Small intestine (tissue), 7 donors: ENCODE measurements around the gene CLEC4A. TPM values are rescaled to one million over a fixed set of nuclear protein-coding genes. Genes with fewer than 3 reads are reported as not detected.
A peak's percentile ranks its signal among the peaks of the same experiment; 100 is the strongest.
"Not testable (repeated sequence)": the region's sequence is repeated elsewhere in the genome, so short reads cannot be mapped to it uniquely, and the experiment has no call there.

ENCODE experiments used
- DNase-seq, 2 donors: peaks; one replicate each; pipeline versions ENCODE4 v3.0.0 to v3.0.0-alpha.2; 2013
- FAIRE-seq: peaks from 2 replicates; lab custom pipeline; 2012; peaks lifted over from hg19 to GRCh38; lab: Jason Lieb, UNC
- H3K27ac ChIP-seq, 3 donors: one replicate each; pipeline ENCODE4 v1.5.1; 2013; ENCODE audit warnings: low read length in 2 of 3, mild to moderate bottlenecking in 2 of 3, control low read depth in 1 of 3, inconsistent platforms in 1 of 3, low read depth in 1 of 3, moderate library complexity in 1 of 3
- H3K27me3 ChIP-seq, 3 donors: one replicate each; pipeline ENCODE4 v1.6.1; 2013; ENCODE audit warnings: low read length in 3 of 3, inconsistent platforms in 1 of 3; ENCODE audit not compliant: control insufficient read depth in 3 of 3, insufficient read depth in 3 of 3
- H3K36me3 ChIP-seq, 3 donors: one replicate each; pipeline ENCODE4 v1.6.1; 2013; ENCODE audit warnings: low read length in 3 of 3, inconsistent platforms in 1 of 3, low read depth in 1 of 3, mild to moderate bottlenecking in 1 of 3, moderate library complexity in 1 of 3; ENCODE audit not compliant: control insufficient read depth in 3 of 3, insufficient read depth in 2 of 3
- H3K4me1 ChIP-seq, 3 donors: one replicate each; pipeline ENCODE4 v1.6.1; 2013; ENCODE audit warnings: low read length in 2 of 3, inconsistent platforms in 1 of 3, low read depth in 1 of 3, mild to moderate bottlenecking in 1 of 3, moderate library complexity in 1 of 3; ENCODE audit not compliant: control insufficient read depth in 3 of 3, insufficient read depth in 2 of 3
- H3K4me3 ChIP-seq, 3 donors: one replicate each; pipeline ENCODE4 v1.5.1; 2013; ENCODE audit warnings: low read length in 3 of 3, control low read depth in 1 of 3, inconsistent platforms in 1 of 3, low read depth in 1 of 3, mild to moderate bottlenecking in 1 of 3, moderate library complexity in 1 of 3
- H3K9me3 ChIP-seq, 2 donors: one replicate each; pipeline ENCODE4 v1.6.1; 2013; ENCODE audit warnings: low read depth in 1 of 2, low read length in 1 of 2; ENCODE audit not compliant: control insufficient read depth in 2 of 2, insufficient read depth in 1 of 2
- WGBS, 3 donors: extraction: QIAGEN DNeasy Blood & Tissue Kit; methylation state at CpG; one replicate each; pipeline ENCODE4 v1.1.7; 2013; 5-methylcytosine and 5-hydroxymethylcytosine counted together
- polyA plus RNA-seq, 4 donors: library from polyadenylated mRNA; stranded (reverse) in 3 of 4; unstranded in 1 of 4; fragments of 200-250 nt in 3 of 4; fragments of 120-200 nt in 1 of 4; gene quantifications; one replicate each; pipeline versions ENCODE4 v1.2.1 to v1.2.3, GENCODE V29; 2013
- donor health status: healthy with polysubstance abuse.
- donor health status: control.
- donor health status: control.
- donor health status: Bipolar disorder and iron deficiency.
- donor health status: healthy.

The CLEC4A gene
- polyA plus RNA-seq, 4 donors = 0.79 to 7.6 (median 5.2) TPM

- FAIRE-seq = no peak
- H3K4me1 ChIP-seq = no peaks in the 10 kb centered on the region
- H3K4me3 ChIP-seq = no peak overlapping the region
- H3K27me3 ChIP-seq = no peaks in the 10 kb centered on the region
- no peak overlapping the region for H3K27ac ChIP-seq
- peaks cover 9 to 13% (median 9%) of the 10 kb centered on the region in 3 donors for H3K36me3 ChIP-seq
- no peak for DNase-seq
- 96 to 98% (median 96%) methylated on average over 3 of the region's 3 CpGs for WGBS, 3 donors
- no peaks in the 10 kb centered on the region for H3K9me3 ChIP-seq
These were observed 24.2 kb upstream of the CLEC4A start for GRCh38 chr12:8099235-8099634.

GRCh38 chr12:8108808-8109398 lies 14.5 kb upstream of the CLEC4A start:
- Histone ChIP-seq H3K27me3 (no peaks in the 10 kb centered on the region), H3K9me3 (no peaks in the 10 kb centered on the region), H3K27ac (no peak overlapping the region), H3K36me3 (no peaks in the 10 kb centered on the region), H3K4me1 (no peaks in the 10 kb centered on the region), H3K4me3 (no peak overlapping the region)
- FAIRE-seq (peak; percentile 49), DNase-seq (peak; percentile 61 to 79)
- 0 to 1% (median 1%) methylated on average over 3 of the region's 3 CpGs for WGBS, 3 donors

GRCh38 chr12:8113117-8113516 lies 10.3 kb upstream of the CLEC4A start:
- not testable (repeated sequence) for H3K4me1 ChIP-seq, H3K27ac ChIP-seq, H3K4me3 ChIP-seq, H3K36me3 ChIP-seq, H3K9me3 ChIP-seq, FAIRE-seq, DNase-seq, H3K27me3 ChIP-seq
- WGBS, 3 donors = 93 to 96% (median 95%) methylated on average over 4 of the region's 4 CpGs

GRCh38 chr12:8120072-8120713 lies 3.2 kb upstream of the CLEC4A start:
- Histone ChIP-seq H3K4me1 (no peaks in the 10 kb centered on the region), H3K4me3 (no peak overlapping the region), H3K27ac (no peak overlapping the region), H3K36me3 (no peaks in the 10 kb centered on the region), H3K27me3 (no peaks in the 10 kb centered on the region), H3K9me3 (no peaks in the 10 kb centered on the region)
- FAIRE-seq (no peak), DNase-seq (no peak)
- 91 to 96% (median 95%) methylated on average over 4 of the region's 4 CpGs for WGBS, 3 donors

- no peaks in the 10 kb centered on the region for H3K4me1 ChIP-seq
- WGBS, 3 donors = 68 to 74% (median 72%) methylated on average over 4 of the region's 4 CpGs
- no peak overlapping the region for H3K4me3 ChIP-seq
- DNase-seq = no peak
- no peak overlapping the region for H3K27ac ChIP-seq
- H3K36me3 ChIP-seq = no peaks in the 10 kb centered on the region
- FAIRE-seq = no peak
- no peaks in the 10 kb centered on the region for H3K27me3 ChIP-seq
- H3K9me3 ChIP-seq = no peaks in the 10 kb centered on the region
These were observed 3.7 kb downstream of the CLEC4A start for GRCh38 chr12:8127138-8127537.

GRCh38 chr12:8133636-8134397 lies 10.4 kb downstream of the CLEC4A start:
- H3K36me3 ChIP-seq, H3K27ac ChIP-seq, FAIRE-seq: not testable (repeated sequence)

GRCh38 chr12:8134398-8134930 lies 11.0 kb downstream of the CLEC4A start:
- not testable (repeated sequence) for H3K9me3 ChIP-seq, H3K4me3 ChIP-seq, H3K4me1 ChIP-seq, H3K27me3 ChIP-seq, DNase-seq, H3K36me3 ChIP-seq, H3K27ac ChIP-seq
- peak; percentile 51 for FAIRE-seq
- WGBS, 3 donors = 93 to 94% (median 94%) methylated on average over 23 of the region's 23 CpGs

More at GRCh38 chr12:8133636-8134397, 10.4 kb downstream of the CLEC4A start:
- 91 to 92% (median 92%) methylated on average over 15 to 16 of the region's 18 CpGs for WGBS, 3 donors
- not testable (repeated sequence) for H3K4me3 ChIP-seq, H3K4me1 ChIP-seq, H3K27me3 ChIP-seq, H3K9me3 ChIP-seq, DNase-seq

- not testable (repeated sequence) for H3K36me3 ChIP-seq, H3K4me1 ChIP-seq, H3K4me3 ChIP-seq, H3K27ac ChIP-seq, FAIRE-seq, H3K27me3 ChIP-seq, H3K9me3 ChIP-seq, DNase-seq
- WGBS, 3 donors = 73 to 83% (median 74%) methylated on average over 8 of the region's 8 CpGs
These were observed 18.2 kb downstream of the CLEC4A start for GRCh38 chr12:8141647-8142046.
